Neural cell (in vitro differentiated cells): ENCODE measurements around the gene MEX3A.

ENCODE experiments used
- CTCF ChIP-seq: fragments of 450-650 bp; IDR thresholded peaks from 2 replicates; pipeline ENCODE4 v1.5.1; 2014; ENCODE audit warnings: antibody characterized with exemption, mild to moderate bottlenecking, moderate library complexity; ENCODE audit not compliant: poor library complexity, severe bottlenecking
- EP300 ChIP-seq: fragments of 450-650 bp; conservative IDR thresholded peaks from 2 replicates; pipeline ENCODE4 v1.6.1; 2014; ENCODE audit warnings: antibody characterized with exemption, mild to moderate bottlenecking, moderate library complexity; ENCODE audit not compliant: poor library complexity, severe bottlenecking
- EZH2 ChIP-seq: fragments of 200-600, 300-800 bp; shearing (Covaris generic), sonication (generic); IDR thresholded peaks from 2 replicates; pipeline ENCODE4 v1.6.1; 2014; ENCODE audit warnings: antibody characterized with exemption, low read length, borderline replicate concordance, mild to moderate bottlenecking; ENCODE audit not compliant: insufficient read depth, poor library complexity, severe bottlenecking
- POLR2AphosphoS5 ChIP-seq: IDR thresholded peaks from 2 replicates; pipeline ENCODE4 v1.6.1; 2012
- REST ChIP-seq: IDR thresholded peaks from 2 replicates; pipeline ENCODE4 v1.6.1; 2012; ENCODE audit warnings: borderline replicate concordance

GRCh38 chr1:156075775-156076204 lies 6.5 kb downstream of the MEX3A start:
- TF ChIP-seq CTCF (no peak), REST (no peak), POLR2AphosphoS5 (no peak), EZH2 (no peak), EP300 (no peak)
